HL-60 (cell line): ENCODE measurements around the gene FBXO21.

Experiments used
- POLR2AphosphoS5 ChIP-seq: IDR thresholded peaks from 2 replicates; pipeline ENCODE4 v1.6.1; 2012; ENCODE audit warnings: low read depth
- TF ChIP-seq, protein P1 (sequence below): IDR thresholded peaks from one replicate; pipeline ENCODE4 v1.5.1; 2011; ENCODE audit warnings: low read length, control low read depth, inconsistent platforms; ENCODE audit not compliant: insufficient read depth

DNA sequence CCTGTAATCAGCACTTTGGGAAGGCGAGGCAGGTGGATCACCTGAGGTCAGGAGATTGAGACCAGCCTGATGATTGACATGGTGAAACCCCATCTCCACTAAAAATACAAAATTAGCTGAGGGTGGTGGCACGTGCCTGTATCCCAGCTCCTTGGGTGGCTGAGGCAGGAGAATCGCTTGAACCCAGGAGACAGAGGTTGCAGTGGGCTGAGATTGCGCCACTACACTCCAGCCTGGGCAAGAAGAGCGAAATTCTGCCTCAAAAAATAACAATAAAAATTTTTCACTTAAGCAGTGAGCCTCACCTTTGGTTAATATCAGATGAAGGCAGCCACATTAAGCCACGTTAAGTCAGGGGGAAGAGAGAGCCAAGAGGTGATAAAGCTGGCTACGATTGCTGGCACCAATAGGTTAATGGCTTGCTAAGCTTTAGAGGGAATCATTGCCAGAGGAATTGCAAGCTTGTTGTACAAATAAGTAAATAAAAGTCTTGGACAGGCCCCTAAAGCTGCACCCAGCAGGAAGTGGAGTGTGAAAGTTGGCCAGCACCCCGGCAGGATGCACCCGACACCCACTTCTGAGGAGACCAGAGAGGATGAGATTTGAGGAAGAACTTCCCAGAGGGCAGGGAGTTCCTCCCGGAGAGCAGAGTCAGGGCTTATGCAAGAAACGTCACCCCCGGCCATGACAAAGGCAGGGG lies 49.7 kb downstream of the FBXO21 start:
- TF ChIP-seq, protein P1, sequence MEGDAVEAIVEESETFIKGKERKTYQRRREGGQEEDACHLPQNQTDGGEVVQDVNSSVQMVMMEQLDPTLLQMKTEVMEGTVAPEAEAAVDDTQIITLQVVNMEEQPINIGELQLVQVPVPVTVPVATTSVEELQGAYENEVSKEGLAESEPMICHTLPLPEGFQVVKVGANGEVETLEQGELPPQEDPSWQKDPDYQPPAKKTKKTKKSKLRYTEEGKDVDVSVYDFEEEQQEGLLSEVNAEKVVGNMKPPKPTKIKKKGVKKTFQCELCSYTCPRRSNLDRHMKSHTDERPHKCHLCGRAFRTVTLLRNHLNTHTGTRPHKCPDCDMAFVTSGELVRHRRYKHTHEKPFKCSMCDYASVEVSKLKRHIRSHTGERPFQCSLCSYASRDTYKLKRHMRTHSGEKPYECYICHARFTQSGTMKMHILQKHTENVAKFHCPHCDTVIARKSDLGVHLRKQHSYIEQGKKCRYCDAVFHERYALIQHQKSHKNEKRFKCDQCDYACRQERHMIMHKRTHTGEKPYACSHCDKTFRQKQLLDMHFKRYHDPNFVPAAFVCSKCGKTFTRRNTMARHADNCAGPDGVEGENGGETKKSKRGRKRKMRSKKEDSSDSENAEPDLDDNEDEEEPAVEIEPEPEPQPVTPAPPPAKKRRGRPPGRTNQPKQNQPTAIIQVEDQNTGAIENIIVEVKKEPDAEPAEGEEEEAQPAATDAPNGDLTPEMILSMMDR: no peak
- no peak for TF ChIP-seq POLR2AphosphoS5
